ENCODE measurements around the gene PHIP.

- TF ChIP-seq CTCF (IDR thresholded peaks at IDR 0.05; ENCODE audit: low read length), result no peak
- no peak for TF ChIP-seq EZH2 (optimal IDR thresholded peaks at IDR 0.05; ENCODE audit: low read depth, low read length)
Observed at GRCh38 chr6:79031821-79032590, 46.0 kb downstream of the PHIP start.
